Neural cell (in vitro differentiated cells): ENCODE results near the gene CARD14. TPM values are rescaled to one million over a fixed set of nuclear protein-coding genes. Genes with fewer than 3 reads are reported as not detected.

Source experiments
- H2AFZ ChIP-seq: fragments of 200-600, 300-800 bp; sonication (generic), shearing (Covaris generic); 2 replicates; pipeline ENCODE4 v1.6.0; 2014; ENCODE audit warnings: low read depth, mild to moderate bottlenecking, antibody characterized with exemption, low read length, moderate library complexity
- H3F3A ChIP-seq: fragments of 200-600 bp; shearing (Covaris generic); 2 replicates; pipeline ENCODE4 v1.6.1; 2016; ENCODE audit warnings: mild to moderate bottlenecking, moderate library complexity, mixed read lengths, antibody characterized with exemption, low read length; ENCODE audit not compliant: insufficient read depth, poor library complexity, severe bottlenecking
- H3K27ac ChIP-seq: fragments of 200-600, 300-800 bp; sonication (generic), shearing (Covaris generic); 2 replicates; pipeline ENCODE4 v1.5.1; 2014; ENCODE audit warnings: mild to moderate bottlenecking, low read length, moderate library complexity
- H3K27me3 ChIP-seq: fragments of 300-800, 200-600 bp; sonication (generic), shearing (Covaris generic); 2 replicates; pipeline ENCODE4 v1.6.0; 2014; ENCODE audit warnings: mild to moderate bottlenecking, low read depth, low read length, moderate library complexity; ENCODE audit not compliant: insufficient read depth
- H3K36me3 ChIP-seq: fragments of 300-800, 200-600 bp; sonication (generic), shearing (Covaris generic); 2 replicates; pipeline ENCODE4 v1.5.1; 2014; ENCODE audit warnings: mild to moderate bottlenecking, antibody characterized with exemption, low read length, moderate library complexity; ENCODE audit not compliant: insufficient read depth
- H3K4me2 ChIP-seq: fragments of 300-800, 200-600 bp; sonication (generic), shearing (Covaris generic); 2 replicates; pipeline ENCODE4 v1.6.0; 2014; ENCODE audit warnings: mild to moderate bottlenecking, low read length
- H3K4me3 ChIP-seq: fragments of 300-800, 200-600 bp; sonication (generic), shearing (Covaris generic); 2 replicates; pipeline ENCODE4 v1.5.1; 2014; ENCODE audit warnings: mild to moderate bottlenecking, low read length, moderate library complexity
- H3K79me2 ChIP-seq: fragments of 200-600 bp; shearing (Covaris generic); replicated peaks from 2 replicates; pipeline ENCODE4 v1.6.0; 2014; ENCODE audit warnings: mild to moderate bottlenecking, low read length, moderate library complexity; ENCODE audit not compliant: insufficient read depth
- H3K9ac ChIP-seq: fragments of 300-800, 200-600 bp; sonication (generic), shearing (Covaris generic); 2 replicates; pipeline ENCODE4 v1.6.1; 2016; ENCODE audit warnings: mild to moderate bottlenecking, low read length, mixed read lengths
- H3K9me2 ChIP-seq: fragments of 200-600 bp; shearing (Covaris generic); 2 replicates; pipeline ENCODE4 v1.6.1; 2016; ENCODE audit warnings: mild to moderate bottlenecking, low read length, mixed read lengths; ENCODE audit not compliant: insufficient read depth
- H3K9me3 ChIP-seq: fragments of 200-600, 300-800 bp; sonication (generic), shearing (Covaris generic); 2 replicates; pipeline ENCODE4 v1.6.1; 2016; ENCODE audit warnings: mild to moderate bottlenecking, mixed run types, low read length, moderate library complexity, mixed read lengths
- H4K20me1 ChIP-seq: fragments of 200-600 bp; shearing (Covaris generic); 2 replicates; pipeline ENCODE4 v1.6.1; 2016; ENCODE audit warnings: mild to moderate bottlenecking, mixed run types; ENCODE audit not compliant: insufficient read depth
- CTCF ChIP-seq: fragments of 450-650 bp; IDR thresholded peaks from 2 replicates; pipeline ENCODE4 v1.5.1; 2014; ENCODE audit warnings: antibody characterized with exemption, mild to moderate bottlenecking, moderate library complexity; ENCODE audit not compliant: poor library complexity, severe bottlenecking
- EP300 ChIP-seq: fragments of 450-650 bp; conservative IDR thresholded peaks from 2 replicates; pipeline ENCODE4 v1.6.1; 2014; ENCODE audit warnings: antibody characterized with exemption, mild to moderate bottlenecking, moderate library complexity; ENCODE audit not compliant: poor library complexity, severe bottlenecking
- EZH2 ChIP-seq: fragments of 200-600, 300-800 bp; shearing (Covaris generic), sonication (generic); IDR thresholded peaks from 2 replicates; pipeline ENCODE4 v1.6.1; 2014; ENCODE audit warnings: antibody characterized with exemption, low read length, borderline replicate concordance, mild to moderate bottlenecking; ENCODE audit not compliant: insufficient read depth, poor library complexity, severe bottlenecking
- MXI1 ChIP-seq: fragments of 450-650 bp; conservative IDR thresholded peaks from 2 replicates; pipeline ENCODE4 v1.6.1; 2014; ENCODE audit warnings: antibody characterized with exemption, mild to moderate bottlenecking; ENCODE audit not compliant: poor library complexity, severe bottlenecking
- POLR2AphosphoS5 ChIP-seq: IDR thresholded peaks from 2 replicates; pipeline ENCODE4 v1.6.1; 2012
- RAD21 ChIP-seq: fragments of 450-650 bp; conservative IDR thresholded peaks from 2 replicates; pipeline ENCODE4 v1.6.1; 2014; ENCODE audit warnings: antibody characterized with exemption, mild to moderate bottlenecking, moderate library complexity
- REST ChIP-seq: IDR thresholded peaks from 2 replicates; pipeline ENCODE4 v1.6.1; 2012; ENCODE audit warnings: borderline replicate concordance
- SMC3 ChIP-seq: fragments of 450-650 bp; conservative IDR thresholded peaks from 2 replicates; pipeline ENCODE4 v1.6.1; 2014; ENCODE audit warnings: antibody characterized with exemption, mild to moderate bottlenecking, moderate library complexity; ENCODE audit not compliant: poor library complexity
- TAF1 ChIP-seq: IDR thresholded peaks from 2 replicates; pipeline ENCODE4 v1.6.1; 2012; ENCODE audit warnings: low read depth
- polyA plus RNA-seq: library from polyadenylated mRNA; depleted of rRNA; stranded (reverse); fragments of >200 nt; gene quantifications from 2 replicates; pipeline ENCODE4 v1.2.3, GENCODE V29; 2014

CARD14 gene
- polyA plus RNA-seq, 1 donor from 2014 or later, result 0.12 TPM

GRCh38 chr17:80137131-80137530, 32.7 kb upstream of the CARD14 start:
- no peak overlapping the region for H3K4me2 ChIP-seq
- H3K4me3 ChIP-seq, result no peak overlapping the region
- no peak overlapping the region for H3K9ac ChIP-seq
- H3K9me2 ChIP-seq, result no peaks in the 10 kb centered on the region
- H2AFZ ChIP-seq, result no peak overlapping the region
- no peak overlapping the region for H3K27ac ChIP-seq
- H3K36me3 ChIP-seq, result peaks cover 29% of the 10 kb centered on the region
- no peaks in the 10 kb centered on the region for H3F3A ChIP-seq
- TF ChIP-seq EP300, result no peak
- no peak for TF ChIP-seq MXI1
- H3K27me3 ChIP-seq, result no peaks in the 10 kb centered on the region
- H3K9me3 ChIP-seq, result no peaks in the 10 kb centered on the region
- H3K79me2 ChIP-seq, result no peaks in the 10 kb centered on the region
- no peaks in the 10 kb centered on the region for H4K20me1 ChIP-seq

GRCh38 chr17:80138856-80139426, 30.9 kb upstream of the CARD14 start:
- H4K20me1 ChIP-seq, result no peaks in the 10 kb centered on the region
- no peak overlapping the region for H2AFZ ChIP-seq

GRCh38 chr17:80141463-80142165, 28.2 kb upstream of the CARD14 start:
- Histone ChIP-seq H3K4me3 (no peak overlapping the region), H3K36me3 (peaks cover 21% of the 10 kb centered on the region), H3K9me3 (no peaks in the 10 kb centered on the region), H3K4me2 (no peak overlapping the region), H2AFZ (no peak overlapping the region), H3F3A (no peaks in the 10 kb centered on the region), H3K9me2 (no peaks in the 10 kb centered on the region), H3K27ac (no peak overlapping the region), H3K9ac (no peak overlapping the region), H3K79me2 (peaks cover 33% of the 10 kb centered on the region), H3K27me3 (no peaks in the 10 kb centered on the region), H4K20me1 (peaks cover 3% of the 10 kb centered on the region)
- TF ChIP-seq MXI1, result no peak
- TF ChIP-seq EP300, result no peak
- TF ChIP-seq RAD21, result no peak
- TF ChIP-seq TAF1, result no peak
- TF ChIP-seq SMC3, result no peak
- TF ChIP-seq CTCF, result no peak
- TF ChIP-seq EZH2, result no peak
- no peak for TF ChIP-seq REST
- TF ChIP-seq POLR2AphosphoS5, result no peak

More at GRCh38 chr17:80138856-80139426, 30.9 kb upstream of the CARD14 start:
- Histone ChIP-seq H3K9me2 (no peaks in the 10 kb centered on the region), H3K36me3 (peaks cover 22% of the 10 kb centered on the region), H3K4me2 (no peak overlapping the region), H3K9me3 (no peaks in the 10 kb centered on the region), H3K4me3 (no peak overlapping the region), H3K27me3 (no peaks in the 10 kb centered on the region), H3K9ac (no peak overlapping the region), H3K27ac (no peak overlapping the region), H3K79me2 (peaks cover 8% of the 10 kb centered on the region), H3F3A (no peaks in the 10 kb centered on the region)
- no peak for TF ChIP-seq MXI1
